HG02840 (cell line): ENCODE measurements around the gene AATF.
"Not testable (repeated sequence)": the region's sequence is repeated elsewhere in the genome, so short reads cannot be mapped to it uniquely, and the experiment has no call there.

ENCODE experiments used
- ATAC-seq: cut with Tn5 transposase; IDR thresholded peaks from one replicate; pipeline ENCODE4 v1.9.1; 2021; ENCODE audit warnings: mild to moderate bottlenecking, moderate library complexity, moderate number of reproducible peaks; ENCODE audit not compliant: unreplicated experiment, low FRiP score

Gene AATF

GRCh38 chr17:37067555-37068111 lies 118.9 kb downstream of the AATF start:
- no peak for ATAC-seq

- no peak for ATAC-seq
Measured at GRCh38 chr17:37068266-37068665, 119.5 kb downstream of the AATF start.

GRCh38 chr17:37069087-37069486 lies 120.3 kb downstream of the AATF start:
- no peak for ATAC-seq

GRCh38 chr17:37073464-37073863 lies 124.7 kb downstream of the AATF start:
- ATAC-seq, result not testable (repeated sequence)

- no peak for ATAC-seq
Measured at GRCh38 chr17:37079065-37079708, 130.4 kb downstream of the AATF start.

- no peak for ATAC-seq
Measured at GRCh38 chr17:37079735-37080134, 131.0 kb downstream of the AATF start.

GRCh38 chr17:37081287-37081686 lies 132.5 kb downstream of the AATF start:
- no peak for ATAC-seq

- no peak for ATAC-seq
Measured at GRCh38 chr17:37082311-37082860, 133.6 kb downstream of the AATF start.

GRCh38 chr17:37082985-37083384 lies 134.2 kb downstream of the AATF start:
- ATAC-seq, result no peak

- no peak for ATAC-seq
Measured at GRCh38 chr17:37083456-37083855, 134.7 kb downstream of the AATF start.

GRCh38 chr17:37084372-37084771 lies 135.6 kb downstream of the AATF start:
- no peak for ATAC-seq

GRCh38 chr17:37086334-37086733 lies 137.6 kb downstream of the AATF start:
- no peak for ATAC-seq

GRCh38 chr17:37086948-37087347 lies 138.2 kb downstream of the AATF start:
- no peak for ATAC-seq

GRCh38 chr17:37087683-37088082 lies 138.9 kb downstream of the AATF start:
- ATAC-seq, result no peak

GRCh38 chr17:37088459-37088858 lies 139.7 kb downstream of the AATF start:
- ATAC-seq, result no peak

- no peak for ATAC-seq
Measured at GRCh38 chr17:37088913-37089312, 140.2 kb downstream of the AATF start.

- no peak for ATAC-seq
Measured at GRCh38 chr17:37089956-37090355, 141.2 kb downstream of the AATF start.

- ATAC-seq, result no peak
Measured at GRCh38 chr17:37090941-37091340, 142.2 kb downstream of the AATF start.

- no peak for ATAC-seq
Measured at GRCh38 chr17:37092071-37092470, 143.3 kb downstream of the AATF start.

GRCh38 chr17:37092701-37093100 lies 143.9 kb downstream of the AATF start:
- ATAC-seq, result no peak

- no peak for ATAC-seq
Measured at GRCh38 chr17:37094391-37094790, 145.6 kb downstream of the AATF start.

GRCh38 chr17:37096071-37096470 lies 147.3 kb downstream of the AATF start:
- no peak for ATAC-seq
